ENCODE data around the gene PPP2R3B. TPM values are rescaled to one million over a fixed set of nuclear protein-coding genes. Genes with fewer than 3 reads are reported as not detected.

Gene PPP2R3B
- total and polyA plus RNA-seq, 2 of the 4 experiments (the other 2 are of a cell fraction) = 13.2 to 13.3 TPM

- Histone ChIP-seq H4K91ac (ENCODE audit: insufficient read depth, low read depth, low read length) (no peak overlapping the region), H3K56ac (ENCODE audit: extremely low read depth, insufficient read depth, low read length) (no peak overlapping the region), H2AK5ac (ENCODE audit: low read depth, low read length) (no peak overlapping the region), H3K18ac (ENCODE audit: low read depth, low read length) (no peak overlapping the region), H3K36me3 (ENCODE audit: control insufficient read depth, insufficient read depth, low read length) (peaks cover 23% of the 10 kb centered on the region; the same call in 1 of the 2 replicates), H3K14ac (replicated peaks; ENCODE audit: low read depth, low read length) (no peak overlapping the region), H3K27ac (ENCODE audit: insufficient read depth, low read length) (no peak overlapping the region), H3K9ac (ENCODE audit: low read depth, low read length) (no peak overlapping the region), H2AFZ (replicated peaks; ENCODE audit: low read length, poor library complexity) (no peak overlapping the region), H3K27me3 (ENCODE audit: control insufficient read depth, insufficient read depth, low read length) (no peaks in the 10 kb centered on the region), H2BK120ac (ENCODE audit: low read depth, low read length) (no peak overlapping the region), H3K23ac (ENCODE audit: low read depth, low read length) (no peak overlapping the region), H3K79me1 (ENCODE audit: low read depth in 1 of 2, low read length in 2 of 2) (no peaks in the 10 kb centered on the region), H4K5ac (ENCODE audit: low read depth, low read length) (no peak overlapping the region), H3K4me3 (ENCODE audit: insufficient read depth, low read depth, low read length) (no peak overlapping the region), H4K20me1 (ENCODE audit: insufficient read depth, low read length) (no peaks in the 10 kb centered on the region), H2BK5ac (ENCODE audit: low read depth, low read length, poor library complexity, severe bottlenecking) (no peak overlapping the region), H4K8ac (ENCODE audit: low read depth in 2 of 2, low read length in 2 of 2) (no peak overlapping the region), H3K4ac (ENCODE audit: low read depth, low read length) (no peak overlapping the region), H2BK15ac (ENCODE audit: low read depth, low read length) (no peak overlapping the region), H3K4me2 (ENCODE audit: low read depth, low read length) (no peak overlapping the region), H3K9me3 (ENCODE audit: control insufficient read depth, insufficient read depth, low read length) (peaks cover 9% of the 10 kb centered on the region; the same call in 1 of the 2 replicates), H2BK20ac (ENCODE audit: low read depth, low read length) (no peak overlapping the region), H3K9me1 (ENCODE audit: insufficient read depth, low read length) (no peaks in the 10 kb centered on the region), H2AK9ac (replicated peaks; ENCODE audit: low read depth, low read length, poor library complexity) (no peak overlapping the region), H3K4me1 (ENCODE audit: control insufficient read depth, insufficient read depth, low read length) (no peaks in the 10 kb centered on the region)
- WGBS, 2 experiments (ENCODE audit: extremely low coverage in 2 of 2, insufficient read length in 1 of 2) = 97% methylated on average over 42 of the region's 53 CpGs; no CpG with 5 or more reads in 1 of the 2 experiments
- CTCF ChIA-PET = no interaction called here
- TF ChIP-seq RCOR1 (IDR thresholded peaks at IDR 0.05; ENCODE audit: insufficient replicate concordance, low read length) (no peak), CEBPB (IDR thresholded peaks at IDR 0.05; ENCODE audit: low read depth, low read length) (no peak), POLR2A (IDR thresholded peaks at IDR 0.05; ENCODE audit: low read depth, low read length) (no peak), CHD1 (IDR thresholded peaks at IDR 0.05; ENCODE audit: low read depth, low read length) (no peak)
- TF ChIP-seq, protein P1, sequence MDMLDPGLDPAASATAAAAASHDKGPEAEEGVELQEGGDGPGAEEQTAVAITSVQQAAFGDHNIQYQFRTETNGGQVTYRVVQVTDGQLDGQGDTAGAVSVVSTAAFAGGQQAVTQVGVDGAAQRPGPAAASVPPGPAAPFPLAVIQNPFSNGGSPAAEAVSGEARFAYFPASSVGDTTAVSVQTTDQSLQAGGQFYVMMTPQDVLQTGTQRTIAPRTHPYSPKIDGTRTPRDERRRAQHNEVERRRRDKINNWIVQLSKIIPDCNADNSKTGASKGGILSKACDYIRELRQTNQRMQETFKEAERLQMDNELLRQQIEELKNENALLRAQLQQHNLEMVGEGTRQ (IDR thresholded peaks at IDR 0.05; ENCODE audit: low read depth, low read length) = no peak
- TF ChIP-seq, protein P2, sequence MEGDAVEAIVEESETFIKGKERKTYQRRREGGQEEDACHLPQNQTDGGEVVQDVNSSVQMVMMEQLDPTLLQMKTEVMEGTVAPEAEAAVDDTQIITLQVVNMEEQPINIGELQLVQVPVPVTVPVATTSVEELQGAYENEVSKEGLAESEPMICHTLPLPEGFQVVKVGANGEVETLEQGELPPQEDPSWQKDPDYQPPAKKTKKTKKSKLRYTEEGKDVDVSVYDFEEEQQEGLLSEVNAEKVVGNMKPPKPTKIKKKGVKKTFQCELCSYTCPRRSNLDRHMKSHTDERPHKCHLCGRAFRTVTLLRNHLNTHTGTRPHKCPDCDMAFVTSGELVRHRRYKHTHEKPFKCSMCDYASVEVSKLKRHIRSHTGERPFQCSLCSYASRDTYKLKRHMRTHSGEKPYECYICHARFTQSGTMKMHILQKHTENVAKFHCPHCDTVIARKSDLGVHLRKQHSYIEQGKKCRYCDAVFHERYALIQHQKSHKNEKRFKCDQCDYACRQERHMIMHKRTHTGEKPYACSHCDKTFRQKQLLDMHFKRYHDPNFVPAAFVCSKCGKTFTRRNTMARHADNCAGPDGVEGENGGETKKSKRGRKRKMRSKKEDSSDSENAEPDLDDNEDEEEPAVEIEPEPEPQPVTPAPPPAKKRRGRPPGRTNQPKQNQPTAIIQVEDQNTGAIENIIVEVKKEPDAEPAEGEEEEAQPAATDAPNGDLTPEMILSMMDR (conservative IDR thresholded peaks at IDR 0.05; ENCODE audit: low read depth, low read length) = no peak
- no peak for ATAC-seq (ENCODE audit: low read depth)
- dilution Hi-C loops (cut with HindIII; ENCODE audit: low sequenced_read_pairs, unreplicated experiment) (no loop called here), in situ Hi-C loops (cut with MboI; ENCODE audit: low sequenced_read_pairs) (no loop called here), intact Hi-C loops (cut with micrococcal nuclease) (no loop called here)
- no TSS peak for BruUV-seq (replicated peaks)
- POLR2A ChIA-PET (ENCODE audit: unreplicated experiment) = no interaction called here
- no peak for DNase-seq
Measured at GRCh38 chrX:338281-338835, 48.3 kb downstream of the PPP2R3B start.
